Fibroblast of villous mesenchyme (primary cell): ENCODE data around the gene ZNF213. TPM values are rescaled to one million over a fixed set of nuclear protein-coding genes. Genes with fewer than 3 reads are reported as not detected.

Source experiments
- DNase-seq: peaks from one replicate; pipeline ENCODE4 v3.0.0-alpha.2; 2010; ENCODE audit warnings: low read depth
- H3K4me3 ChIP-seq: 2 replicates; pipeline ENCODE4 v1.5.1; 2011; ENCODE audit warnings: low read depth, mild to moderate bottlenecking, low read length
- total RNA-seq: library from RNA; depleted of rRNA; stranded (reverse); fragments of >200 nt; gene quantifications from 2 replicates; pipeline ENCODE4 v1.2.3, GENCODE V29; 2012
- TF ChIP-seq, protein P1 (sequence below): IDR thresholded peaks from 2 replicates; pipeline ENCODE4 v1.5.1; 2012; ENCODE audit warnings: low read depth, mild to moderate bottlenecking, low read length; ENCODE audit not compliant: insufficient read depth

ZNF213 gene
- total RNA-seq, 1 donor: 3.5 TPM

GRCh38 chr16:3182608-3183444 is 48.0 kb downstream of the ZNF213 start:
- TF ChIP-seq, protein P1, sequence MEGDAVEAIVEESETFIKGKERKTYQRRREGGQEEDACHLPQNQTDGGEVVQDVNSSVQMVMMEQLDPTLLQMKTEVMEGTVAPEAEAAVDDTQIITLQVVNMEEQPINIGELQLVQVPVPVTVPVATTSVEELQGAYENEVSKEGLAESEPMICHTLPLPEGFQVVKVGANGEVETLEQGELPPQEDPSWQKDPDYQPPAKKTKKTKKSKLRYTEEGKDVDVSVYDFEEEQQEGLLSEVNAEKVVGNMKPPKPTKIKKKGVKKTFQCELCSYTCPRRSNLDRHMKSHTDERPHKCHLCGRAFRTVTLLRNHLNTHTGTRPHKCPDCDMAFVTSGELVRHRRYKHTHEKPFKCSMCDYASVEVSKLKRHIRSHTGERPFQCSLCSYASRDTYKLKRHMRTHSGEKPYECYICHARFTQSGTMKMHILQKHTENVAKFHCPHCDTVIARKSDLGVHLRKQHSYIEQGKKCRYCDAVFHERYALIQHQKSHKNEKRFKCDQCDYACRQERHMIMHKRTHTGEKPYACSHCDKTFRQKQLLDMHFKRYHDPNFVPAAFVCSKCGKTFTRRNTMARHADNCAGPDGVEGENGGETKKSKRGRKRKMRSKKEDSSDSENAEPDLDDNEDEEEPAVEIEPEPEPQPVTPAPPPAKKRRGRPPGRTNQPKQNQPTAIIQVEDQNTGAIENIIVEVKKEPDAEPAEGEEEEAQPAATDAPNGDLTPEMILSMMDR: peak; percentile 26
- DNase-seq: peak; percentile 39
- H3K4me3 ChIP-seq: peak overlapping the region; percentile 64

DNA sequence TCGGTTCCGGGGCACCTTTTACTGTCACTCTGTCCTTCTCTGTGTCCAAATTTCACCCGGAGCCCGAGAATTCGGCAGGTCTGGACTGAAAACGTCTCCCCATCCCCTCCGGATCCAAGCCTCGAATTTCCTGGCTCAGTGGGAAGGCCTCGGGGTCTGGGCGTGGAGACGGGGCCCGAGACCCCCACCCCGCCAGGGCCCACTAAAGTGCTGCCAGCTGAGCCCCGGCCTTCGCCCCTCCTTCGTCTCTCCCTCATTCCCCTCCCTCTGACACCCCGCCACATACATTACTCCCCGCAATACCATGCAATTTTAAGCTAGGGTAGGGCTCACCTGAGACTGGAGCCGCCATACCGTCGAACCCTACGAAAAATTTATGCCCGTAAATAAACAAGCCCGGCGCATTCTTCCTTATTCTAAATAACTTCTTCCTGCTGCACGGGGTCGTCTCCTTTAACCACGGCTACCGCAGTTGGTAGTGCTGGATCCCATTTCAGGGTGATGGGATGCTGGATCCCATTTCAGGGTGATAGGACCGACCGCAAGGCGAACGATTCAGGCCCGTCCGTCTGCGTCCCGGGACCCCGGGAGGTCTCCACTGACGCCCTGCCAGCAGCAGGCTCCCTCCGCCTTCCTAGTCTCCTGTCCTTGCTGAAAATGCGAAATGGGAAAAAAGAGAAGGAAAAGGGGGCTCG is 48.8 kb downstream of the ZNF213 start:
- TF ChIP-seq, protein P1: no peak
- DNase-seq: no peak
- peak overlapping the region; percentile 64 for H3K4me3 ChIP-seq

DNA sequence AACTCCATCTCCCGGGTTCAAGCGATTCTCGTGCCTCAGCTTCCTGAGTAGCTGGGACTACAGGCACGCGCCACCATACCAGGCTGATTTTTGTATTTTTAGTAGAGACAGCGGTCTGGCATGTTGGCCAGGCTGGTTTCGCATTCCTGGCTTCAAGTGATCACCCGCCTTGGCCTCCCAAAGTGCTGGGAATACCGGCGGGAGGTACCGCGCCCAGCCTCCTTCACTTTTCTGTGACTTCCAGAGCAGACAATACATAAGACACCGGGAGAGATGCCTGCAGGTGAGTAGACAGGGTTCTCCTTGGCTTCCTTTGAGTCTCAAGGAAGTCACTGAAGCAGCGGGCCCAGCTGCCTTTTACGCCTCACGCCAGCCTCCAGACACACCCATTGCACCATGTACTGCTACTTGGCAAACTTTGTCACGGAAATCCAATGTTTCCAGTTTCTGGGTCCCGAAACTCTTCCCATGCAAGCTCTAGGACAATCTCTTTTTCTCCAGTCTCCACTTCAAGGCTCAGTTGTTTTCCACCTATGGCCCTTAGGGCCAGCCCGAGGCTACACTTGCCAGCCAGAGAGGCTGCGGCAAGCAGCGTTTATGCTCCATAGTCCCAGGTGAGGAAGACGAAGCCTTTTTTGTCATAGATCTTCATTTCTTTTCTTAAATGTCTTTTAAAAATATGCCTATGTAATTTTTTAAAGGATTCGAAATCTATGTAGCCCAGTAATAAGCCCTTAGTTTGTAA is 52.3 kb downstream of the ZNF213 start:
- no peak for DNase-seq

GRCh38 chr16:3187798-3188674 is 53.2 kb downstream of the ZNF213 start, which contains the start of gene OR1F1:
Gene OR1F1, plus strand, starts transcription at chr16:3188204.
- H3K4me3 ChIP-seq: peak within 1 kb of the TSS; percentile 76
- peak; percentile 36 for DNase-seq
- TF ChIP-seq, protein P1: no peak

More for the DNA sequence above, 52.3 kb downstream of the ZNF213 start:
- no peak overlapping the region for H3K4me3 ChIP-seq
- TF ChIP-seq, protein P1: no peak

GRCh38 chr16:3188675-3188924 is 53.8 kb downstream of the ZNF213 start:
- H3K4me3 ChIP-seq: peak overlapping the region; percentile 76
- TF ChIP-seq, protein P1: no peak
- no peak for DNase-seq
